Testis (tissue), 2 donors: ENCODE results near the gene MAGEA8.

Experiments used
- CTCF ChIP-seq, 3 experiments: fragments of 450-650 bp in 2 of 3; fragments of 200-600 bp in 1 of 3; sonication (generic) in 1 of 3; IDR thresholded peaks; one replicate each; pipeline ENCODE4 v1.5.1; 2016 to 2019; ENCODE audit warnings: antibody characterized with exemption in 3 of 3, mild to moderate bottlenecking in 2 of 3, moderate library complexity in 1 of 3
- POLR2A ChIP-seq: fragments of 450-650 bp; IDR thresholded peaks from one replicate; pipeline ENCODE4 v1.6.1; 2017; ENCODE audit warnings: antibody characterized with exemption, mild to moderate bottlenecking, moderate library complexity

GRCh38 chrX:149841929-149842328 is 39.1 kb upstream of the MAGEA8 start:
- TF ChIP-seq CTCF (IDR thresholded peaks at IDR 0.05) (no peak), POLR2A (no peak)
